Measurements from ENCODE around the gene CCDC102A. TPM values are rescaled to one million over a fixed set of nuclear protein-coding genes. Genes with fewer than 3 reads are reported as not detected.

Gene CCDC102A
- total RNA-seq, 1 experiment from 2014 or later, result 5.2 TPM

DNA sequence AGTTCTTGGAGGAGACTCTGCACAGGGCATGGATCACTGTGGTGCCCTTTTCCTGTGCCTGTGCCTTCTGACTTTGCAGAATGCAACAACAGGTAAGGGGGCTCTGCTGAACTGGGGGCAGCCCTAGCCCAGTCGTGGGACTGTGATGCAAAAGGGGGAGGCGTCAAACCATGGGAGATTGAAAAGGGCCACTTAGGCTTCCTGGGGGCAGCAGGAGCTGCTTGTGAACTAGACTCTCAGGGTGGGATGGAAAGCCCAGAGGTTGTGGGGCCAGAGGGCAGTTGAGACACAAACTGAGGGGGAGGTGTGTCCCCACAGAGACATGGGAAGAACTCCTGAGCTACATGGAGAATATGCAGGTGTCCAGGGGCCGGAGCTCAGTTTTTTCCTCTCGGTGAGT, 25.7 kb upstream of the CCDC102A start (continued):
- TF ChIP-seq, protein P1, sequence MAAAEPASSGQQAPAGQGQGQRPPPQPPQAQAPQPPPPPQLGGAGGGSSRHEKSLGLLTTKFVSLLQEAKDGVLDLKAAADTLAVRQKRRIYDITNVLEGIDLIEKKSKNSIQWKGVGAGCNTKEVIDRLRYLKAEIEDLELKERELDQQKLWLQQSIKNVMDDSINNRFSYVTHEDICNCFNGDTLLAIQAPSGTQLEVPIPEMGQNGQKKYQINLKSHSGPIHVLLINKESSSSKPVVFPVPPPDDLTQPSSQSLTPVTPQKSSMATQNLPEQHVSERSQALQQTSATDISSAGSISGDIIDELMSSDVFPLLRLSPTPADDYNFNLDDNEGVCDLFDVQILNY (CRISPR knock-in tag; IDR thresholded peaks at IDR 0.05), result no peak
- TF ChIP-seq, protein P2, sequence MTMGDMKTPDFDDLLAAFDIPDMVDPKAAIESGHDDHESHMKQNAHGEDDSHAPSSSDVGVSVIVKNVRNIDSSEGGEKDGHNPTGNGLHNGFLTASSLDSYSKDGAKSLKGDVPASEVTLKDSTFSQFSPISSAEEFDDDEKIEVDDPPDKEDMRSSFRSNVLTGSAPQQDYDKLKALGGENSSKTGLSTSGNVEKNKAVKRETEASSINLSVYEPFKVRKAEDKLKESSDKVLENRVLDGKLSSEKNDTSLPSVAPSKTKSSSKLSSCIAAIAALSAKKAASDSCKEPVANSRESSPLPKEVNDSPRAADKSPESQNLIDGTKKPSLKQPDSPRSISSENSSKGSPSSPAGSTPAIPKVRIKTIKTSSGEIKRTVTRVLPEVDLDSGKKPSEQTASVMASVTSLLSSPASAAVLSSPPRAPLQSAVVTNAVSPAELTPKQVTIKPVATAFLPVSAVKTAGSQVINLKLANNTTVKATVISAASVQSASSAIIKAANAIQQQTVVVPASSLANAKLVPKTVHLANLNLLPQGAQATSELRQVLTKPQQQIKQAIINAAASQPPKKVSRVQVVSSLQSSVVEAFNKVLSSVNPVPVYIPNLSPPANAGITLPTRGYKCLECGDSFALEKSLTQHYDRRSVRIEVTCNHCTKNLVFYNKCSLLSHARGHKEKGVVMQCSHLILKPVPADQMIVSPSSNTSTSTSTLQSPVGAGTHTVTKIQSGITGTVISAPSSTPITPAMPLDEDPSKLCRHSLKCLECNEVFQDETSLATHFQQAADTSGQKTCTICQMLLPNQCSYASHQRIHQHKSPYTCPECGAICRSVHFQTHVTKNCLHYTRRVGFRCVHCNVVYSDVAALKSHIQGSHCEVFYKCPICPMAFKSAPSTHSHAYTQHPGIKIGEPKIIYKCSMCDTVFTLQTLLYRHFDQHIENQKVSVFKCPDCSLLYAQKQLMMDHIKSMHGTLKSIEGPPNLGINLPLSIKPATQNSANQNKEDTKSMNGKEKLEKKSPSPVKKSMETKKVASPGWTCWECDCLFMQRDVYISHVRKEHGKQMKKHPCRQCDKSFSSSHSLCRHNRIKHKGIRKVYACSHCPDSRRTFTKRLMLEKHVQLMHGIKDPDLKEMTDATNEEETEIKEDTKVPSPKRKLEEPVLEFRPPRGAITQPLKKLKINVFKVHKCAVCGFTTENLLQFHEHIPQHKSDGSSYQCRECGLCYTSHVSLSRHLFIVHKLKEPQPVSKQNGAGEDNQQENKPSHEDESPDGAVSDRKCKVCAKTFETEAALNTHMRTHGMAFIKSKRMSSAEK (CRISPR knock-in tag; IDR thresholded peaks at IDR 0.05; ENCODE audit: borderline replicate concordance), result no peak
- TF ChIP-seq ETV6 (CRISPR knock-in tag; IDR thresholded peaks at IDR 0.05), result no peak
- TF ChIP-seq, protein P3, sequence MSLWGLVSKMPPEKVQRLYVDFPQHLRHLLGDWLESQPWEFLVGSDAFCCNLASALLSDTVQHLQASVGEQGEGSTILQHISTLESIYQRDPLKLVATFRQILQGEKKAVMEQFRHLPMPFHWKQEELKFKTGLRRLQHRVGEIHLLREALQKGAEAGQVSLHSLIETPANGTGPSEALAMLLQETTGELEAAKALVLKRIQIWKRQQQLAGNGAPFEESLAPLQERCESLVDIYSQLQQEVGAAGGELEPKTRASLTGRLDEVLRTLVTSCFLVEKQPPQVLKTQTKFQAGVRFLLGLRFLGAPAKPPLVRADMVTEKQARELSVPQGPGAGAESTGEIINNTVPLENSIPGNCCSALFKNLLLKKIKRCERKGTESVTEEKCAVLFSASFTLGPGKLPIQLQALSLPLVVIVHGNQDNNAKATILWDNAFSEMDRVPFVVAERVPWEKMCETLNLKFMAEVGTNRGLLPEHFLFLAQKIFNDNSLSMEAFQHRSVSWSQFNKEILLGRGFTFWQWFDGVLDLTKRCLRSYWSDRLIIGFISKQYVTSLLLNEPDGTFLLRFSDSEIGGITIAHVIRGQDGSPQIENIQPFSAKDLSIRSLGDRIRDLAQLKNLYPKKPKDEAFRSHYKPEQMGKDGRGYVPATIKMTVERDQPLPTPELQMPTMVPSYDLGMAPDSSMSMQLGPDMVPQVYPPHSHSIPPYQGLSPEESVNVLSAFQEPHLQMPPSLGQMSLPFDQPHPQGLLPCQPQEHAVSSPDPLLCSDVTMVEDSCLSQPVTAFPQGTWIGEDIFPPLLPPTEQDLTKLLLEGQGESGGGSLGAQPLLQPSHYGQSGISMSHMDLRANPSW (CRISPR knock-in tag; conservative IDR thresholded peaks at IDR 0.05; ENCODE audit: low read depth), result no peak
- no peak for TF ChIP-seq TCF7 (CRISPR knock-in tag; IDR thresholded peaks at IDR 0.05; ENCODE audit: low read depth)
- no peak for TF ChIP-seq OVOL2 (CRISPR knock-in tag; IDR thresholded peaks at IDR 0.05; ENCODE audit: borderline replicate concordance)
- no peak for TF ChIP-seq ESRRA (CRISPR knock-in tag; IDR thresholded peaks at IDR 0.05; ENCODE audit: borderline replicate concordance)
- TF ChIP-seq, protein P4, sequence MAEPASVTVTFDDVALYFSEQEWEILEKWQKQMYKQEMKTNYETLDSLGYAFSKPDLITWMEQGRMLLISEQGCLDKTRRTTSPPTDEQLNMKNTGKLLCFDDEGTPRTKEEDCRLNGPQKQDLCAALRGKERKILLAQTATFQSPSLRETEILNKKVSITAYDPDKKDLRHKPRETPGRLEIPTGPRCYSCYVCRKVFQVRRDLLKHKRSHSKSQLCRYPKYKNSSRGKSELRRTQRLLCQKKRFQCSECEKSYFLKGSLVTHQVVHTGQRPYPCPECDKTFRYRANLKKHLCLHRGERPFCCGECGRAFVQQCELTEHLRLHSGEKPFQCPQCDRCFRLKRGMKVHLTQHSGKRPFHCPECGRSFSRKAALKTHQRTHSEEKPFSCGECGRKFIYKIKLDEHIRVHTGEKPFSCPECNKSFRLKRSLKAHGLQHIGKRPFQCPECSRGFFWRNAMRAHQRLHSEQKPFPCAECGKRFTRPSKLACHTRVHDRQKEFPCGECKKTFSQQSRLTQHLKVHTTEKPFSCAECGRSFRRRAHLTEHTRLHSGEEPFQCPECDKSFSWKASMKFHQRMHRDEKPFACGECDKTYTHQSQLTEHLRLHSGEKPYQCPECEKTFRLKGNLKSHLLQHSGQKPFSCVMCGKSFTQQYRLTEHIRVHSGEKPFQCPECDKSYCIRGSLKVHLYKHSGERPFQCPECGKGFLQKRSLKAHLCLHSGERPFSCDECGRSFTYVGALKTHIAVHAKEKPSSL (CRISPR knock-in tag; conservative IDR thresholded peaks at IDR 0.05), result no peak

DNA sequence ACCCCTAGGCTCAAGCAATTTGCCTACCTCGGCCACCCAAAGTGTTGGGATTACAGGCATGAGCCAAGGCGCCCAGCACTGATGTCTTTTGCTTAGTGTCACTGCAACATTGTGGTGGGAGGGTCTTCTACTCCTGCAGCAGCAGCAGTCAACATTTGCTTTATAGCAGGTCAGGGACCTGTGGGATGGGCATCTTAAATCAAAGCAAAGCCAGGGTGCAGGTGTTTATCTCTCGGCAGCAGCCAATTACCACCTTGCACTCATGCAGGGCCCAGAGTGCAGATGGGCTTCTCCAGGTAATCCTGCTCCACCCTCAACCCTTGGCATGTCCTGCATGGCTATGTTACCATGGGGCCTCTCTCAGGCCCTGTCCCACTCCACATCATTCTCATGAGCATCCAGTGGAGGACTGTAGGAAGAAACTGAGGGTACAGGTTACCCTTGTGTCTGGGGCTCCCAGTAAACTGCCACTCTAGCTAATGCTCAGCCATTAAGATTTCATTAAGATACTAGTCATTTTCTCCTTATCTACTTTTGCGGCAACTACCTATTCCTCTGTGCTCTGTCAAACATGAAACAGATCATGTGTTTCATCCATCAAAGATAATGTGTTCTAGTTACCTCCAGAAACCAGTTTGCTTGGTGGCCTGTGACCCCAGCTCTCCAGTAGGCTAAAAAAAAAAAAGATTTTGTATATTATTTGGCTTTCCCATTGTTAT, 22.9 kb upstream of the CCDC102A start:
- no peak overlapping the region for H3K27ac Mint-ChIP-seq
- H3K27me3 Mint-ChIP-seq (ENCODE audit: low read depth), result peaks cover 46% of the 10 kb centered on the region
- ChIA-PET POLR2A (no interaction called here), CTCF (interaction anchor here (0.7 to 1.0 kb wide), 2 partner anchors 17 to 190 kb away, joined by 3 read pairs; no protein-coding TSS in a partner anchor)
- no peak for ATAC-seq
- H3K4me1 Mint-ChIP-seq, result no peaks in the 10 kb centered on the region
- peaks cover 13% of the 10 kb centered on the region for H3K36me3 Mint-ChIP-seq
- DNase-seq (ENCODE audit: low spot score), result no peak
- no peak overlapping the region for H3K4me3 Mint-ChIP-seq
- TF ChIP-seq NFYB (CRISPR knock-in tag; conservative IDR thresholded peaks at IDR 0.05; ENCODE audit: low read depth), result no peak
- TF ChIP-seq, protein P5, sequence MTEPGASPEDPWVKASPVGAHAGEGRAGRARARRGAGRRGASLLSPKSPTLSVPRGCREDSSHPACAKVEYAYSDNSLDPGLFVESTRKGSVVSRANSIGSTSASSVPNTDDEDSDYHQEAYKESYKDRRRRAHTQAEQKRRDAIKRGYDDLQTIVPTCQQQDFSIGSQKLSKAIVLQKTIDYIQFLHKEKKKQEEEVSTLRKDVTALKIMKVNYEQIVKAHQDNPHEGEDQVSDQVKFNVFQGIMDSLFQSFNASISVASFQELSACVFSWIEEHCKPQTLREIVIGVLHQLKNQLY (CRISPR knock-in tag; IDR thresholded peaks at IDR 0.05), result no peak
- TF ChIP-seq, protein P6, sequence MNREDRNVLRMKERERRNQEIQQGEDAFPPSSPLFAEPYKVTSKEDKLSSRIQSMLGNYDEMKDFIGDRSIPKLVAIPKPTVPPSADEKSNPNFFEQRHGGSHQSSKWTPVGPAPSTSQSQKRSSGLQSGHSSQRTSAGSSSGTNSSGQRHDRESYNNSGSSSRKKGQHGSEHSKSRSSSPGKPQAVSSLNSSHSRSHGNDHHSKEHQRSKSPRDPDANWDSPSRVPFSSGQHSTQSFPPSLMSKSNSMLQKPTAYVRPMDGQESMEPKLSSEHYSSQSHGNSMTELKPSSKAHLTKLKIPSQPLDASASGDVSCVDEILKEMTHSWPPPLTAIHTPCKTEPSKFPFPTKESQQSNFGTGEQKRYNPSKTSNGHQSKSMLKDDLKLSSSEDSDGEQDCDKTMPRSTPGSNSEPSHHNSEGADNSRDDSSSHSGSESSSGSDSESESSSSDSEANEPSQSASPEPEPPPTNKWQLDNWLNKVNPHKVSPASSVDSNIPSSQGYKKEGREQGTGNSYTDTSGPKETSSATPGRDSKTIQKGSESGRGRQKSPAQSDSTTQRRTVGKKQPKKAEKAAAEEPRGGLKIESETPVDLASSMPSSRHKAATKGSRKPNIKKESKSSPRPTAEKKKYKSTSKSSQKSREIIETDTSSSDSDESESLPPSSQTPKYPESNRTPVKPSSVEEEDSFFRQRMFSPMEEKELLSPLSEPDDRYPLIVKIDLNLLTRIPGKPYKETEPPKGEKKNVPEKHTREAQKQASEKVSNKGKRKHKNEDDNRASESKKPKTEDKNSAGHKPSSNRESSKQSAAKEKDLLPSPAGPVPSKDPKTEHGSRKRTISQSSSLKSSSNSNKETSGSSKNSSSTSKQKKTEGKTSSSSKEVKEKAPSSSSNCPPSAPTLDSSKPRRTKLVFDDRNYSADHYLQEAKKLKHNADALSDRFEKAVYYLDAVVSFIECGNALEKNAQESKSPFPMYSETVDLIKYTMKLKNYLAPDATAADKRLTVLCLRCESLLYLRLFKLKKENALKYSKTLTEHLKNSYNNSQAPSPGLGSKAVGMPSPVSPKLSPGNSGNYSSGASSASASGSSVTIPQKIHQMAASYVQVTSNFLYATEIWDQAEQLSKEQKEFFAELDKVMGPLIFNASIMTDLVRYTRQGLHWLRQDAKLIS (CRISPR knock-in tag; IDR thresholded peaks at IDR 0.05; ENCODE audit: borderline replicate concordance), result no peak
- TF ChIP-seq, protein P1 (CRISPR knock-in tag; IDR thresholded peaks at IDR 0.05), result no peak
- TF ChIP-seq CBFB (CRISPR knock-in tag; IDR thresholded peaks at IDR 0.05; ENCODE audit: low read depth), result no peak
- no peak for TF ChIP-seq ZNF396 (CRISPR knock-in tag; IDR thresholded peaks at IDR 0.05; ENCODE audit: borderline replicate concordance)
- TF ChIP-seq RELA (CRISPR knock-in tag; IDR thresholded peaks at IDR 0.05; ENCODE audit: borderline replicate concordance), result no peak
- TF ChIP-seq ZNF423 (CRISPR knock-in tag; IDR thresholded peaks at IDR 0.05), result no peak
- TF ChIP-seq ZNF317 (CRISPR knock-in tag; IDR thresholded peaks at IDR 0.05; ENCODE audit: borderline replicate concordance, low read depth), result no peak
- TF ChIP-seq EMX1 (CRISPR knock-in tag; IDR thresholded peaks at IDR 0.05), result no peak
- peaks cover 21% of the 10 kb centered on the region for H3K9me3 Mint-ChIP-seq

Measured in WTC11 (cell line).